ENCODE measurements around the gene TMEM121.

The TMEM121 gene

DNA sequence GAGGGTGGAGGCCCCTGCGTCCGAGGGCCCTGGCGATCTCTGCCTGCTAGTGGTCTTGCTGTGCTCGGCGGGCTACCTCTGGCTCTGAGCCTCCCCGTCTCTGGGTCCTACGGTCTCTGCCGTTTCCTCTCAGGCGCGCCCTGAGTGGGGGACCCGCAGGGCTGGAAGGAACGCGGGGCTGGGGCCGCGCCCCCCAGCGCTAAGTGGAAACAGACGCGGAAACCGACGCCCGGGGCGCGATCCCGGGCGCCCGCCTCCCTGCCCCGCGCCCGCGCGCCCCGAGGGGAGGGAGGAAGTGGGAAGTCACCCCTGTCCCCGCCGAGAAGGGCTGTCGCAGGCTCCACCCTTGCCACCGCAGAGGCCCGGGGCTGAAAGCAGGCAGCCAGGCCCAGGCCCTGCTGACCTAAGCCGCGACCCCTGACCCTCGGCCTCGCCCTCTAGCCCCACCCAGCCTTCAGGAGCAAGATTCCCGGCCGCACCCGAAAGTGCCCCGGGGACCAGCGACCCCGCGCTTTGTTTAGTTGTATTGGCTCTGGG is 38.9 kb upstream of the TMEM121 start:
- Histone ChIP-seq H3K9me2 (replicated peaks; ENCODE audit: control insufficient read depth, low read length) (no peaks in the 10 kb centered on the region), H3K4me3 (ENCODE audit: low read length) (peak overlapping the region; percentile 79), H3K27me3 (ENCODE audit: control insufficient read depth, low read length) (peaks cover 40% of the 10 kb centered on the region), H3K4me2 (ENCODE audit: low read length) (peak overlapping the region; percentile 87), H3K79me2 (ENCODE audit: control insufficient read depth, low read length) (peaks cover 9% of the 10 kb centered on the region), H4K20me1 (ENCODE audit: control insufficient read depth, insufficient read depth, low read depth, low read length) (peaks cover 6% of the 10 kb centered on the region; the same call in 1 of the 2 replicates), H3F3A (ENCODE audit: control insufficient read depth, insufficient read depth) (no peaks in the 10 kb centered on the region), H3K9me3 (ENCODE audit: control insufficient read depth, insufficient read depth, low read length) (no peaks in the 10 kb centered on the region), H3K4me1 (ENCODE audit: control insufficient read depth, low read length) (peaks cover 46% of the 10 kb centered on the region), H3K36me3 (ENCODE audit: control insufficient read depth, low read length) (peaks cover 6% of the 10 kb centered on the region), H3K27ac (ENCODE audit: low read depth, low read length) (no peak overlapping the region)
- TF ChIP-seq, protein P1, sequence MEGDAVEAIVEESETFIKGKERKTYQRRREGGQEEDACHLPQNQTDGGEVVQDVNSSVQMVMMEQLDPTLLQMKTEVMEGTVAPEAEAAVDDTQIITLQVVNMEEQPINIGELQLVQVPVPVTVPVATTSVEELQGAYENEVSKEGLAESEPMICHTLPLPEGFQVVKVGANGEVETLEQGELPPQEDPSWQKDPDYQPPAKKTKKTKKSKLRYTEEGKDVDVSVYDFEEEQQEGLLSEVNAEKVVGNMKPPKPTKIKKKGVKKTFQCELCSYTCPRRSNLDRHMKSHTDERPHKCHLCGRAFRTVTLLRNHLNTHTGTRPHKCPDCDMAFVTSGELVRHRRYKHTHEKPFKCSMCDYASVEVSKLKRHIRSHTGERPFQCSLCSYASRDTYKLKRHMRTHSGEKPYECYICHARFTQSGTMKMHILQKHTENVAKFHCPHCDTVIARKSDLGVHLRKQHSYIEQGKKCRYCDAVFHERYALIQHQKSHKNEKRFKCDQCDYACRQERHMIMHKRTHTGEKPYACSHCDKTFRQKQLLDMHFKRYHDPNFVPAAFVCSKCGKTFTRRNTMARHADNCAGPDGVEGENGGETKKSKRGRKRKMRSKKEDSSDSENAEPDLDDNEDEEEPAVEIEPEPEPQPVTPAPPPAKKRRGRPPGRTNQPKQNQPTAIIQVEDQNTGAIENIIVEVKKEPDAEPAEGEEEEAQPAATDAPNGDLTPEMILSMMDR (IDR thresholded peaks at IDR 0.05; ENCODE audit: low read depth, low read length, poor library complexity, severe bottlenecking), result no peak
- TF ChIP-seq EZH2phosphoT487 (IDR thresholded peaks at IDR 0.05; ENCODE audit: borderline replicate concordance, low read length), result no peak

DNA sequence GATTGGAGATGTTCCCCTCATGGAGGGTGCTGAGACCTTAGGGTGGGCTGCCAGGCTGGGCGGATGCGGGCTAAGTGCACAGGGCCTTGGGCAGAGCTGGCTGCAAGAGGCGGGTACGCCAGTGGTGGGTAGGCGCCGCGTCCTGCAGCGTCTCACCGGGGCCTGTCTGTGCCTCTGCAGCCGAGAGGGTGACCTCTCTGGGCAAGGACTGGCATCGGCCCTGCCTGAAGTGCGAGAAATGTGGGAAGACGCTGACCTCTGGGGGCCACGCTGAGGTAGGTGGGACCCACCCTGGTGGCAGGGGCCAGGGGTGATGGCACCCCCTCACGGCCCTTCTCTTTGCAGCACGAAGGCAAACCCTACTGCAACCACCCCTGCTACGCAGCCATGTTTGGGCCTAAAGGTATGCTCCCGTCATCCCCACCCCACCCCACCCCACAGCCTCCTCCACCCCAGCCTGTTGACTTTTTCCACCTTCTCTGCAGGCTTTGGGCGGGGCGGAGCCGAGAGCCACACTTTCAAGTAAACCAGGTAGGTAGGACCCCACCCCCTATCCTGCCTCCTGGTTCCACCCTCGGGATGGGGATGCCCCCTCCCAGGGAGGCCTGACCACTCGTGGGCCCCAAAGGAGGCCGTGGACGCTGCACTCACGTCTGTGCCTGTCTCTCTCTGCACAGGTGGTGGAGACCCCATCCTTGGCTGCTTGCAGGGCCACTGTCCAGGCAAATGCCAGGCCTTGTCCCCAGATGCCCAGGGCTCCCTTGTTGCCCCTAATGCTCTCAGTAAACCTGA is 38.2 kb upstream of the TMEM121 start:
- Histone ChIP-seq H3K9me2 (replicated peaks; ENCODE audit: control insufficient read depth, low read length) (no peaks in the 10 kb centered on the region), H3K27me3 (ENCODE audit: control insufficient read depth, low read length) (peaks cover 40% of the 10 kb centered on the region), H3K27ac (ENCODE audit: low read depth, low read length) (no peak overlapping the region), H3K4me2 (ENCODE audit: low read length) (peak overlapping the region; percentile 87), H3K79me2 (ENCODE audit: control insufficient read depth, low read length) (peaks cover 9% of the 10 kb centered on the region), H3K9me3 (ENCODE audit: control insufficient read depth, insufficient read depth, low read length) (no peaks in the 10 kb centered on the region), H3K36me3 (ENCODE audit: control insufficient read depth, low read length) (peaks cover 6% of the 10 kb centered on the region), H3K4me3 (ENCODE audit: low read length) (peak overlapping the region; percentile 79), H3K4me1 (ENCODE audit: control insufficient read depth, low read length) (peaks cover 46% of the 10 kb centered on the region), H4K20me1 (ENCODE audit: control insufficient read depth, insufficient read depth, low read depth, low read length) (peaks cover 8% of the 10 kb centered on the region; the same call in 1 of the 2 replicates), H3F3A (ENCODE audit: control insufficient read depth, insufficient read depth) (no peaks in the 10 kb centered on the region)
- TF ChIP-seq, protein P1 (IDR thresholded peaks at IDR 0.05; ENCODE audit: low read depth, low read length, poor library complexity, severe bottlenecking), result no peak
- TF ChIP-seq EZH2phosphoT487 (IDR thresholded peaks at IDR 0.05; ENCODE audit: borderline replicate concordance, low read length), result no peak

DNA sequence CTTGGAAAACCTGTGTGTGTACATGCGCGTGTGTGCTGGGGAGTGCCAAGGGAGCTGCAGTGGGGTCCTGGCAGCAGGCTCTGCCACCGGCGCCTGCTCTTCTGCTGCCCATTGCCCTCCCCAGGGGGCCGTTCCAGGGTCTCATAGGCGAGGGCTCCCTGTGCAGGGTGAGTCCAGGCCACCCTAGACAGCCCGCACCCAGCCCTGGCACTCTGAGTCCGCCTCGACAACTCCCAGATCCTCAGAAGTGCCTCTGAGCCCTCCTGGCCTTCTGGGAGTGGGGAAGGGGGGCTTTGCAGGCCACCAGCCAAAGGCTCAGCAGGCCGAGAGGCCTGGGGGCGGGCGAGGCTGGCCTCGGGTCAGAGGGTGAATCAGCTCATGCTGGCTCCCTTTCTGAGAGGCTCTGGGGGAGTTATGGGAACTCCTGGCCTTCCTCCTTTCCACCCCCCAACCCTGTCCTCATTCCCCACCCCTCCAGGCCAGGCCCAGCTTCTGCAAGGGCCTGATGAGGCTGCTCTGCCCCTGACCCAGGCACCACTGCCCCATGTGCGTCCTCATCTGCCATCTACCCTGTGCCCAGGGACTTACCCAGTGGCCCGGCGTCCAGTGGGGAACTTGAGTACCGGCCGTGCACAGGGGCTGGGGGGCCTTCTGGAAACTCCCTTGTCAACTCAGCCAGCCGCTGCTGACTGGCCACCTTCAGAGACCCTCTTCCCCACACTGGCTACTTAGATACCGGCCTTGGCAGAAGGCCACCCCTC is 37.4 kb upstream of the TMEM121 start:
- peaks cover 9% of the 10 kb centered on the region for H3K79me2 ChIP-seq (ENCODE audit: control insufficient read depth, low read length)
- H3K4me1 ChIP-seq (ENCODE audit: control insufficient read depth, low read length), result peaks cover 46% of the 10 kb centered on the region
- TF ChIP-seq EZH2phosphoT487 (IDR thresholded peaks at IDR 0.05; ENCODE audit: borderline replicate concordance, low read length), result no peak
- TF ChIP-seq, protein P1 (IDR thresholded peaks at IDR 0.05; ENCODE audit: low read depth, low read length, poor library complexity, severe bottlenecking), result no peak
- peaks cover 8% of the 10 kb centered on the region; the same call in 1 of the 2 replicates for H4K20me1 ChIP-seq (ENCODE audit: control insufficient read depth, insufficient read depth, low read depth, low read length)
- peak overlapping the region; percentile 65; the same call in 1 of the 2 replicates for H3K27ac ChIP-seq (ENCODE audit: low read depth, low read length)
- H3K9me3 ChIP-seq (ENCODE audit: control insufficient read depth, insufficient read depth, low read length), result no peaks in the 10 kb centered on the region
- peak overlapping the region; percentile 89 for H3K4me3 ChIP-seq (ENCODE audit: low read length)
- peaks cover 9% of the 10 kb centered on the region for H3K36me3 ChIP-seq (ENCODE audit: control insufficient read depth, low read length)
- no peaks in the 10 kb centered on the region for H3F3A ChIP-seq (ENCODE audit: control insufficient read depth, insufficient read depth)
- peak overlapping the region; percentile 75 for H3K4me2 ChIP-seq (ENCODE audit: low read length)
- no peaks in the 10 kb centered on the region for H3K9me2 ChIP-seq (replicated peaks; ENCODE audit: control insufficient read depth, low read length)
- peaks cover 40% of the 10 kb centered on the region for H3K27me3 ChIP-seq (ENCODE audit: control insufficient read depth, low read length)
